IPS DF 6.9 (cell line): ENCODE measurements around the gene MSRB3.

Experiments
- DNase-seq: peaks from one replicate; pipeline ENCODE4 v3.0.0-alpha.2; 2013; ENCODE audit warnings: low read depth, low spot score
- H3K27ac ChIP-seq: one replicate; pipeline ENCODE4 v1.5.1; 2013; ENCODE audit warnings: low read length, control low read depth
- H3K27me3 ChIP-seq: 2 replicates; pipeline ENCODE4 v1.6.1; 2013; ENCODE audit warnings: mild to moderate bottlenecking, low read length; ENCODE audit not compliant: control insufficient read depth, insufficient read depth
- H3K36me3 ChIP-seq: 2 replicates; pipeline ENCODE4 v1.6.1; 2013; ENCODE audit warnings: low read length; ENCODE audit not compliant: control insufficient read depth, insufficient read depth
- H3K4me1 ChIP-seq: 2 replicates; pipeline ENCODE4 v1.6.1; 2013; ENCODE audit warnings: low read length; ENCODE audit not compliant: control insufficient read depth, insufficient read depth
- H3K4me3 ChIP-seq: 2 replicates; pipeline ENCODE4 v1.5.1; 2013; ENCODE audit warnings: mild to moderate bottlenecking, low read length
- H3K9me3 ChIP-seq: 2 replicates; pipeline ENCODE4 v1.6.1; 2013; ENCODE audit warnings: low read length, inconsistent platforms; ENCODE audit not compliant: control insufficient read depth, insufficient read depth
- WGBS: extraction: QIAGEN DNeasy Blood & Tissue Kit; methylation state at CpG from one replicate; pipeline ENCODE4 v1.1.7; 2013; ENCODE audit warnings: mixed read lengths, missing lambda C conversion rate; ENCODE audit not compliant: insufficient read length, insufficient coverage; 5-methylcytosine and 5-hydroxymethylcytosine counted together

MSRB3 gene

GRCh38 chr12:65325183-65325582 is 46.7 kb downstream of the MSRB3 start:
- Histone ChIP-seq H3K27ac (no peak overlapping the region), H3K4me3 (no peak overlapping the region), H3K4me1 (no peaks in the 10 kb centered on the region), H3K9me3 (no peaks in the 10 kb centered on the region), H3K27me3 (no peaks in the 10 kb centered on the region), H3K36me3 (no peaks in the 10 kb centered on the region)
- no CpG with 5 or more reads among the region's 5 CpGs for WGBS
- DNase-seq: no peak

DNA sequence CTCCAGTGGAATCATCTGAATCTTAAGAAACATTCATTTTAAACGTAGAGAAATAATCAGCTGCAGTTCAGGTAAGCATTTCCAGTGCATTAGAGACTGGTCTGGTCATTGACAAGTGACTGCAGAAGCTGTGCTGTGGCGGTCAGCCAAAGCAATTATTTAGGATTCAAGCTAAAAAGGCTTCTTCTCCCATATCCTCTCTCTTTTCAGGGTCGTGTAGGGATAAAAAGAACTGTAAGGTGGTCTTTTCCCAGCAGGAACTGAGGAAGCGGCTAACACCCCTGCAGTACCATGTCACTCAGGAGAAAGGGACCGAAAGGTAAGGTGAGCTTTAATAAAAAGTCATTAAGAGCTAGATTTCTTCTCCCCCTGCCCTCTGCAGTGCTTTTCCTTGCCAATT is 48.1 kb downstream of the MSRB3 start:
- Histone ChIP-seq H3K4me3 (no peak overlapping the region), H3K36me3 (no peaks in the 10 kb centered on the region), H3K27ac (no peak overlapping the region), H3K27me3 (no peaks in the 10 kb centered on the region), H3K4me1 (no peaks in the 10 kb centered on the region), H3K9me3 (no peaks in the 10 kb centered on the region)
- no CpG with 5 or more reads among the region's 5 CpGs for WGBS
- no peak for DNase-seq

DNA sequence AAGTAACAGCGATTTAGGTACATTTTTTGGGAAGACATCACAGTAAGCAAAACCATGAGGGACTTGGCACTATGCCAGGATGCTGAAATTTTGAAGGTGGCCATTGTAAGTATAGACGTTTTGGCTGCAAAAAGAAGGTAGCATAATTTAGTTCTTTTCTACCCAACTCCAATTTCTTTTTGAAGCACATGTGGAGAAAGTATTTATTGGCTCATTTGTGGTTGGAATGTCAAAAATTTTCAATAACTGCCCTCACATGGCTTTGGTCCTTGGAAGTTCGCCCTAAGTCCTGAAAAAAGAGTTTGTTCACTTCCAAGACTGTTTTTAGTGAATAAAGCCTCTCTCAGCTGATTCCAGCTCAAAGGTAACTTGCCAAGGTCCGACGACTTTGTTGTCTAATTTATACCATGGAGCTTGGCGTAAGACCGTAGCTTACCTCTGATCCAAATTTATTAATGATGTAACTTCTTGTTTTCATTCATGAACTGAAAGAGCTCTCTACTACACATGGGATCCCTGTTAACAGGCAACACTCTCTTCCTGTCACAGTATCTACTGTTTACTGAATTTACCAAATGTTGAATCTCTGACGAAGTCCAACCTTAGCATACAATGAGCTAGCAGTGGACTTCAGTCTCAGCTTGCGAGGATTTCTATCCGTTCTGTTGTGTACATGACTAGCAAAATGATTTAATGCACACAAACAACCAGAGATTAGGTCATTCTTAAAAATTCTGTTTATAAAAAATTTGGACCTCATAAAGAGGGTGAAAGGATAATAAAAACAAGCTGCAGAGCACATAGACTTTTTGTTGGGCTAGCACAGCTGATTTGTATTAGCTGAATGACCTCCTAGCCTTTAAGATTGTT is 49.0 kb downstream of the MSRB3 start:
- H3K27me3 ChIP-seq: no peaks in the 10 kb centered on the region
- no peaks in the 10 kb centered on the region for H3K9me3 ChIP-seq
- no peaks in the 10 kb centered on the region for H3K36me3 ChIP-seq
- no peak for DNase-seq
- H3K4me3 ChIP-seq: no peak overlapping the region
- no peaks in the 10 kb centered on the region for H3K4me1 ChIP-seq
- WGBS: no CpG with 5 or more reads among the region's 10 CpGs
- H3K27ac ChIP-seq: no peak overlapping the region

- Histone ChIP-seq H3K27ac (no peak overlapping the region), H3K9me3 (no peaks in the 10 kb centered on the region), H3K27me3 (no peaks in the 10 kb centered on the region), H3K36me3 (no peaks in the 10 kb centered on the region), H3K4me3 (no peak overlapping the region), H3K4me1 (no peaks in the 10 kb centered on the region)
- no peak for DNase-seq
- no CpG with 5 or more reads among the region's 3 CpGs for WGBS
Observed at GRCh38 chr12:65329721-65330120, 51.2 kb downstream of the MSRB3 start.

DNA sequence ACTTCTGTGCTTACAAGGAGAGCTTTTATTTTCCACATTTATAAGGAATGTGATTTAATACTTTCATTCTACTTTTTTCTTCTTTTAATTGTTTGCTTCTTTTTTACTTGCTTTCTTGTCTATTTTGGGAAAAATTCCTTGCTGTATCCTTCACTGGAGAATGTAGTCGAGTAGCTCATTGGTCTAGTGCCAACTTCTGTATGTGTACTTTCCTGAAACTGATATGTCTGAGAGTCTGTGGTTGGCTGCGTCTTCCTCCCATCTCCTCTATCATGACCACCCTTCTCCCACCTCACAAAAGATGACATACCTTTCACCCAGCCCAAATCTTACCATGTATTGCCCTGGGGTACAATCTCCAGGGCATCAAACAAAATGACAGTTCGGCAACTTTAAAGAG is 51.8 kb downstream of the MSRB3 start:
- no CpG with 5 or more reads among the region's 3 CpGs for WGBS
- H3K27me3 ChIP-seq: no peaks in the 10 kb centered on the region
- no peaks in the 10 kb centered on the region for H3K36me3 ChIP-seq
- H3K9me3 ChIP-seq: no peaks in the 10 kb centered on the region
- no peak overlapping the region for H3K27ac ChIP-seq
- no peak overlapping the region for H3K4me3 ChIP-seq
- H3K4me1 ChIP-seq: peaks cover under 1% of the 10 kb centered on the region; the same call in 1 of the 2 replicates
- DNase-seq: no peak

GRCh38 chr12:65331456-65331855 is 53.0 kb downstream of the MSRB3 start:
- H3K4me3 ChIP-seq: no peak overlapping the region
- H3K27me3 ChIP-seq: no peaks in the 10 kb centered on the region
- no peak overlapping the region for H3K27ac ChIP-seq
- no peak for DNase-seq
- peaks cover 1% of the 10 kb centered on the region; the same call in 1 of the 2 replicates for H3K4me1 ChIP-seq
- no CpG with 5 or more reads among the region's 8 CpGs for WGBS
- no peaks in the 10 kb centered on the region for H3K9me3 ChIP-seq
- H3K36me3 ChIP-seq: no peaks in the 10 kb centered on the region

- Histone ChIP-seq H3K36me3 (no peaks in the 10 kb centered on the region), H3K9me3 (no peaks in the 10 kb centered on the region), H3K4me3 (no peak overlapping the region), H3K27me3 (no peaks in the 10 kb centered on the region), H3K4me1 (peaks cover 1% of the 10 kb centered on the region; the same call in 1 of the 2 replicates), H3K27ac (no peak overlapping the region)
- no CpG with 5 or more reads among the region's 5 CpGs for WGBS
- no peak for DNase-seq
Observed at GRCh38 chr12:65333649-65334048, 55.2 kb downstream of the MSRB3 start.

- H3K9me3 ChIP-seq: no peaks in the 10 kb centered on the region
Observed at GRCh38 chr12:65334521-65334920, 56.0 kb downstream of the MSRB3 start.

GRCh38 chr12:65335021-65335714 is 56.7 kb downstream of the MSRB3 start:
- H3K4me1 ChIP-seq: peaks cover 1% of the 10 kb centered on the region; the same call in 1 of the 2 replicates
- H3K27me3 ChIP-seq: no peaks in the 10 kb centered on the region
- no peak overlapping the region for H3K4me3 ChIP-seq
- no peaks in the 10 kb centered on the region for H3K9me3 ChIP-seq
- DNase-seq: no peak
- WGBS: 100% methylated on average over 1 of the region's 5 CpGs
- H3K36me3 ChIP-seq: no peaks in the 10 kb centered on the region
- no peak overlapping the region for H3K27ac ChIP-seq

More at GRCh38 chr12:65334521-65334920, 56.0 kb downstream of the MSRB3 start:
- H3K27me3 ChIP-seq: no peaks in the 10 kb centered on the region
- no peak overlapping the region for H3K4me3 ChIP-seq
- peaks cover 1% of the 10 kb centered on the region; the same call in 1 of the 2 replicates for H3K4me1 ChIP-seq
- H3K36me3 ChIP-seq: no peaks in the 10 kb centered on the region
- no peak for DNase-seq
- no peak overlapping the region for H3K27ac ChIP-seq

GRCh38 chr12:65335981-65336380 is 57.5 kb downstream of the MSRB3 start:
- H3K4me1 ChIP-seq: peaks cover 1% of the 10 kb centered on the region; the same call in 1 of the 2 replicates
- no peak for DNase-seq
- WGBS: no CpG with 5 or more reads among the region's 1 CpG
- no peaks in the 10 kb centered on the region for H3K36me3 ChIP-seq
- no peak overlapping the region for H3K27ac ChIP-seq
- no peak overlapping the region for H3K4me3 ChIP-seq
- no peaks in the 10 kb centered on the region for H3K27me3 ChIP-seq
- H3K9me3 ChIP-seq: no peaks in the 10 kb centered on the region
